Measurements from ENCODE around the gene MCM3AP. TPM values are rescaled to one million over a fixed set of nuclear protein-coding genes. Genes with fewer than 3 reads are reported as not detected.

MCM3AP gene
- total and polyA plus RNA-seq, 7 donors, result 16.9 to 92.8 (median 48.9) TPM

DNA sequence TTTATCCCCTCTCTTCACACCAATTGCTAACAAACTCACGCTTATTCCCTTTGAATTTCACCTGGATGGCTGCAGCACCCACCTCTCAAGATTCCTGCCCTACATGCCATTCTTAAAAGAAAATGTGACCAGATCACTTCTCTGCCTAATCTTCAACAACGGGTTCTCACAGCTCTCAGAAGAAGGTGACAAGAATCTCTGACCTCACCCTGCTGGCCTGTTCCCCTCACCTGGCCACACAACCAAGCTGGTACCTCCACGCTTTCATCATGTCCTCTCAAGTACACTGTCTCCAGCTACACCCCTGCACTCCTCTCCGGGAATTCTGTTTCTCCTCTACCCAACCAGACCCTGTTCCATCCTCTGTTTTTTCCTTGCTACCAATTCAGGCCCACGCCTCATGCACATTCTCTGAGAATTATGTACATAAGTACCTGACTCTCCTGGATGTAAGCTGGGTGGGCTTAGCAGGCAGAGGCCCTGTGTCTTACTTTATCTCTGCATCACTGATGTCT lies 50.9 kb downstream of the MCM3AP start:
- Histone ChIP-seq H3K27me3 (no peaks in the 10 kb centered on the region), H3K36me3 (peaks cover 13 to 56% (median 43%) of the 10 kb centered on the region in 4 donors), H3K4me1 (peaks cover 0 to 8% (median 5%) of the 10 kb centered on the region in 4 donors), H3K4me3 (no peak overlapping the region), H3K27ac (no peak overlapping the region), H3K9me3 (no peaks in the 10 kb centered on the region)
- TF ChIP-seq EP300 (IDR thresholded peaks at IDR 0.05) (no peak), POLR2AphosphoS5 (IDR thresholded peaks at IDR 0.05) (no peak), POLR2A (IDR thresholded peaks at IDR 0.05) (no peak)
- TF ChIP-seq, protein P1, sequence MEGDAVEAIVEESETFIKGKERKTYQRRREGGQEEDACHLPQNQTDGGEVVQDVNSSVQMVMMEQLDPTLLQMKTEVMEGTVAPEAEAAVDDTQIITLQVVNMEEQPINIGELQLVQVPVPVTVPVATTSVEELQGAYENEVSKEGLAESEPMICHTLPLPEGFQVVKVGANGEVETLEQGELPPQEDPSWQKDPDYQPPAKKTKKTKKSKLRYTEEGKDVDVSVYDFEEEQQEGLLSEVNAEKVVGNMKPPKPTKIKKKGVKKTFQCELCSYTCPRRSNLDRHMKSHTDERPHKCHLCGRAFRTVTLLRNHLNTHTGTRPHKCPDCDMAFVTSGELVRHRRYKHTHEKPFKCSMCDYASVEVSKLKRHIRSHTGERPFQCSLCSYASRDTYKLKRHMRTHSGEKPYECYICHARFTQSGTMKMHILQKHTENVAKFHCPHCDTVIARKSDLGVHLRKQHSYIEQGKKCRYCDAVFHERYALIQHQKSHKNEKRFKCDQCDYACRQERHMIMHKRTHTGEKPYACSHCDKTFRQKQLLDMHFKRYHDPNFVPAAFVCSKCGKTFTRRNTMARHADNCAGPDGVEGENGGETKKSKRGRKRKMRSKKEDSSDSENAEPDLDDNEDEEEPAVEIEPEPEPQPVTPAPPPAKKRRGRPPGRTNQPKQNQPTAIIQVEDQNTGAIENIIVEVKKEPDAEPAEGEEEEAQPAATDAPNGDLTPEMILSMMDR (IDR thresholded peaks at IDR 0.05), result no peak
- intact Hi-C loops (cut with DNase I), result no loop called here
- WGBS, 2 donors, result 58 to 61% methylated on average over 5 of the region's 5 CpGs
- no peak for DNase-seq

DNA sequence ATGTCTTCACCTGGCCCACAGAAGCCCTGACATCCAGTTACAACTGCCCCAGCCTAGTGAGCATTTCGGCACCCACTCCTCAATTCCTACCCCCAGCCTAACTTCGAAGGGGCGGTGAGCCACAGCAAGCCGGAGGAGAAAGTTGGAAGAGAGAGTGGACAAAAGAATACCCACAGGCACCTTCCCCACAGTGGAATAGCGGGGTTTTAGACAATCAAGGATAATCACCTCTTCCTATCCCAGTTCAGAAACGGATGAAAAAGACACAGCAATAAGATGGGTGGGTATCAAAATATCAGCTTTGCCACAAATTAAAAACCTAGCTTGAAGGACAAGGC lies 55.5 kb downstream of the MCM3AP start:
- no peak for DNase-seq
- WGBS, 2 donors, result 88 to 90% methylated on average over 6 of the region's 6 CpGs
- peaks cover 0 to 41% (median 31%) of the 10 kb centered on the region in 4 donors for H3K4me1 ChIP-seq
- intact Hi-C loops (cut with DNase I), result loop anchor here (2.0 to 5.0 kb wide), 4 partner anchors 57 to 258 kb away; partner anchors contain the start of genes PCNT and YBEY
- H3K27ac ChIP-seq, result peak overlapping the region; percentile 80 to 90 (median 82)
- H3K9me3 ChIP-seq, result no peaks in the 10 kb centered on the region
- H3K36me3 ChIP-seq, result peaks cover 0 to 24% (median 14%) of the 10 kb centered on the region in 4 donors
- no peaks in the 10 kb centered on the region for H3K27me3 ChIP-seq
- H3K4me3 ChIP-seq, result peak overlapping the region in 3 of 4 donors; percentile 84 to 100 (median 94)
- no peak for TF ChIP-seq POLR2A (IDR thresholded peaks at IDR 0.05)
- TF ChIP-seq, protein P1 (IDR thresholded peaks at IDR 0.05), result no peak
- no peak for TF ChIP-seq POLR2AphosphoS5 (IDR thresholded peaks at IDR 0.05)
- TF ChIP-seq EP300 (IDR thresholded peaks at IDR 0.05), result no peak

DNA sequence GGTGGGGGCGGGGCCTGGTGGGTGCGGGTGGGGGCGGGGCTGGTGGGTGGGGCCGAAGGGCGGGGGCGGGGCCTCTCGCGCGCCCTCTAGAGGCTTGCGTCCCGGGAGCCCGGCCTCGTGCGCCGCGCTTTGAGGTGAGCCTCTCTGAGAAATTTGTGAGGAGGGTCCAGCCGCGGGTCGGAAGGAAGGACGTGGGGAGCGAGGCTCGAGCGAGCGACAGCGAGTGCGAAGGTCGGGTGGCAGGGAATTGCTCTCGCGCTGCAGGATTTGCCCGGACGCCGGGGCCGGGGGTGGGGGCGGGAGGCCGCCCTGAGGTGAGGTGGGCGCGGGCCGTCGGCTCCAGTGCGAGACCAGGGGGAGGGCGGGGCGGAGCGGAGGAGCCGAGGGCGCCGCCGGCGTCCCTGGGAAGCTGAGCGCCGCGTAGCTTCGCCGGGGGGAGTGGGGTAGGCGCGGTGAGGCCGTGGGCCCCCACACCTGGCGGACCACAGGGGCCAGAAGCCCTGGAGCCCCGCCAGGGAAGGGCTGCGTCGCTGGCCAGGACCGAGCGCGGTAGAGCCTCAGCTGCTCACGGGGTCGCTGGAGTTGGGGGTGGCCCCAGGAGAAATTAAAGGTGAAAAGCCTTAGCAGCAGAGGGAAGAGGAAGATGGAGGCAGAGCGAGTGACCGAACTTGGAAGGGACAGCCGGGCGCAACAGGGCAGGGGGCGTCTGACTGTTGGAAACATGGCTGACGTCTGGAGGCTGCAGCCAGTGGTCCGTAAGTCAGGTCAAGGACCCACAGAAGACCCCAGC lies 56.1 kb downstream of the MCM3AP start:
- TF ChIP-seq POLR2AphosphoS5 (IDR thresholded peaks at IDR 0.05) (no peak), POLR2A (IDR thresholded peaks at IDR 0.05) (no peak)
- TF ChIP-seq, protein P1 (IDR thresholded peaks at IDR 0.05), result peak in 3 of 4 experiments; percentile 21 to 74 (median 35)
- DNase-seq, result peak; percentile 74
- intact Hi-C loops (cut with DNase I), result loop anchor here (2.0 to 5.0 kb wide), 4 partner anchors 57 to 257 kb away; partner anchors contain the start of genes PCNT and YBEY
- H3K27me3 ChIP-seq, result no peaks in the 10 kb centered on the region
- peaks cover 0 to 18% (median 9%) of the 10 kb centered on the region in 4 donors for H3K36me3 ChIP-seq
- H3K27ac ChIP-seq, result peak overlapping the region; percentile 80 to 90 (median 82)
- peaks cover 0 to 41% (median 33%) of the 10 kb centered on the region in 4 donors for H3K4me1 ChIP-seq
- H3K9me3 ChIP-seq, result no peaks in the 10 kb centered on the region
- peak overlapping the region; percentile 49 to 100 (median 89) for H3K4me3 ChIP-seq
- WGBS, 2 donors, result 2% methylated on average over 72 of the region's 72 CpGs

DNA sequence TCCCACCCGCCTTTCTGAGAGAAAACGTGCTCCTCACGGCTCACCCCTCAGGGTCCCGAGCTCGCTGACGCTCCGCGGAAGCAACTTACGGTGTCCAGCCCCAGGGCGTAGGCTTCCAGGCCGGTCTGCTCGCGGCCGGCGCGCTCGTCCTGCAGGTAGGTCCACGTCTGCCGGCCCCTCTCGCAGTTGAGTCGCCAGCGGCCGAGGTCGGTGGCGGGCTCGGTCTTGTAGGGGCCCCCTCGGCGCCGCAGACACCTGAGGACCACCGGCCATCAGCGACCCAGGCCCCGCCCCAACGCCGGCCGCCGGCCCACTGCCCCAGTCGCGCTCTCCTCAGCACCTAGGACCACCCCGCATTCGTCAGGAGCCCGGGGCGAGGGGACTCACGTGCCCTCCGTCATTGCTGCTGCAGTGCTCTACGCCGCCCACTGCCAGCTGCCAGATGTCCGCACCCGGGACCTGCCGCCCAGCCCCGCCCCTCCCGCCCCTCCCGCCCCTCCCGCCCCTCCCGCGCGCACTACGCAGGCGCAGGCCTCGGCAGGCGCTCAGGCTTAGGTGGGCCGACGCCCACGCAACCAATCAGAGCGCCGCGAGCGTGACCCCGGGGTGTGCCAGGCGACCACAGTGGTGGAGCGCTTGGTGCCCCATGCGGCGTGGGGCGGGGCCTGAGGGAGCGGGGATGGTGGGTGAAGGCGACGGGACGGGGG lies 56.9 kb downstream of the MCM3AP start, which contains the start of gene LSS:
Gene LSS (minus strand): TSS at position 430 of the 707 bp plus-strand sequence. CDS start 29 bp downstream, at position 401.
- no peaks in the 10 kb centered on the region for H3K9me3 ChIP-seq

More for the DNA sequence above, 56.9 kb downstream of the MCM3AP start, which contains the start of gene LSS:
- intact Hi-C loops (cut with DNase I), result loop anchor here (2.0 to 5.0 kb wide), 4 partner anchors 58 to 256 kb away; partner anchors contain the start of genes PCNT and YBEY
- H3K36me3 ChIP-seq, result peaks cover 0 to 10% (median under 1%) of the 10 kb centered on the region in 4 donors
- DNase-seq, result peak; percentile 99
- TF ChIP-seq EP300 (IDR thresholded peaks at IDR 0.05) (peak in 1 of 4 donors; percentile 53), POLR2AphosphoS5 (IDR thresholded peaks at IDR 0.05) (peak; percentile 77 to 89 (median 82)), POLR2A (IDR thresholded peaks at IDR 0.05) (peak in 1 of 2 donors; percentile 57)
- TF ChIP-seq, protein P1 (IDR thresholded peaks at IDR 0.05), result no peak
- peak within 1 kb of the TSS; percentile 82 to 90 (median 90) for H3K27ac ChIP-seq
- H3K27me3 ChIP-seq, result no peaks in the 10 kb centered on the region
- peaks cover 0 to 41% (median 33%) of the 10 kb centered on the region in 4 donors for H3K4me1 ChIP-seq
- peak within 1 kb of the TSS; percentile 74 to 100 (median 89) for H3K4me3 ChIP-seq
- WGBS, 2 donors, result 1% methylated on average over 77 of the region's 77 CpGs

Measured in sigmoid colon (tissue), 7 donors.